NT2/D1 (cell line): Measurements from ENCODE around the gene KIFC3.
A peak's percentile ranks its signal among the peaks of the same experiment; 100 is the strongest.
"Not testable (repeated sequence)": the region's sequence is repeated elsewhere in the genome, so short reads cannot be mapped to it uniquely, and the experiment has no call there.

Source experiments
- DNase-seq: peaks from one replicate; pipeline ENCODE4 v3.0.0-alpha.2; 2011; ENCODE audit warnings: low read depth, low spot score
- H3K27me3 ChIP-seq: 2 replicates; pipeline ENCODE4 v1.6.0; 2011; ENCODE audit warnings: mild to moderate bottlenecking; ENCODE audit not compliant: insufficient read length, insufficient read depth
- H3K36me3 ChIP-seq: 2 replicates; pipeline ENCODE4 v1.6.1; 2011; ENCODE audit warnings: mild to moderate bottlenecking, low read length, mixed read lengths; ENCODE audit not compliant: insufficient read depth, insufficient read length
- H3K4me1 ChIP-seq: 2 replicates; pipeline ENCODE4 v1.5.1; 2011; ENCODE audit not compliant: insufficient read depth, insufficient read length
- H3K4me3 ChIP-seq: 2 replicates; pipeline ENCODE4 v1.5.1; 2011; ENCODE audit warnings: low read depth; ENCODE audit not compliant: insufficient read length
- H3K9ac ChIP-seq: 2 replicates; pipeline ENCODE4 v1.6.0; 2011; ENCODE audit warnings: low read depth; ENCODE audit not compliant: insufficient read length
- H3K9me3 ChIP-seq: 2 replicates; pipeline ENCODE4 v1.5.1; 2011; ENCODE audit warnings: mild to moderate bottlenecking, low read length; ENCODE audit not compliant: insufficient read depth
- SUZ12 ChIP-seq: IDR thresholded peaks from 2 replicates; pipeline ENCODE4 v1.6.1; 2011; ENCODE audit not compliant: insufficient read length, insufficient read depth; ENCODE audit errors: extremely low read depth
- YY1 ChIP-seq: IDR thresholded peaks from 2 replicates; pipeline ENCODE4 v1.6.1; 2011; ENCODE audit not compliant: insufficient read length, insufficient read depth
- ZNF274 ChIP-seq: IDR thresholded peaks from 2 replicates; pipeline ENCODE4 v1.6.1; 2011; ENCODE audit warnings: mild to moderate bottlenecking, low read depth, low read length

KIFC3 gene, protein sequence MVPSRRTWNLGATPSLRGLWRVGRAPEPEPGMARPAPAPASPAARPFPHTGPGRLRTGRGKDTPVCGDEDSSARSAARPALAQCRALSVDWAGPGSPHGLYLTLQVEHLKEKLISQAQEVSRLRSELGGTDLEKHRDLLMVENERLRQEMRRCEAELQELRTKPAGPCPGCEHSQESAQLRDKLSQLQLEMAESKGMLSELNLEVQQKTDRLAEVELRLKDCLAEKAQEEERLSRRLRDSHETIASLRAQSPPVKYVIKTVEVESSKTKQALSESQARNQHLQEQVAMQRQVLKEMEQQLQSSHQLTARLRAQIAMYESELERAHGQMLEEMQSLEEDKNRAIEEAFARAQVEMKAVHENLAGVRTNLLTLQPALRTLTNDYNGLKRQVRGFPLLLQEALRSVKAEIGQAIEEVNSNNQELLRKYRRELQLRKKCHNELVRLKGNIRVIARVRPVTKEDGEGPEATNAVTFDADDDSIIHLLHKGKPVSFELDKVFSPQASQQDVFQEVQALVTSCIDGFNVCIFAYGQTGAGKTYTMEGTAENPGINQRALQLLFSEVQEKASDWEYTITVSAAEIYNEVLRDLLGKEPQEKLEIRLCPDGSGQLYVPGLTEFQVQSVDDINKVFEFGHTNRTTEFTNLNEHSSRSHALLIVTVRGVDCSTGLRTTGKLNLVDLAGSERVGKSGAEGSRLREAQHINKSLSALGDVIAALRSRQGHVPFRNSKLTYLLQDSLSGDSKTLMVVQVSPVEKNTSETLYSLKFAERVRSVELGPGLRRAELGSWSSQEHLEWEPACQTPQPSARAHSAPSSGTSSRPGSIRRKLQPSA

DNA sequence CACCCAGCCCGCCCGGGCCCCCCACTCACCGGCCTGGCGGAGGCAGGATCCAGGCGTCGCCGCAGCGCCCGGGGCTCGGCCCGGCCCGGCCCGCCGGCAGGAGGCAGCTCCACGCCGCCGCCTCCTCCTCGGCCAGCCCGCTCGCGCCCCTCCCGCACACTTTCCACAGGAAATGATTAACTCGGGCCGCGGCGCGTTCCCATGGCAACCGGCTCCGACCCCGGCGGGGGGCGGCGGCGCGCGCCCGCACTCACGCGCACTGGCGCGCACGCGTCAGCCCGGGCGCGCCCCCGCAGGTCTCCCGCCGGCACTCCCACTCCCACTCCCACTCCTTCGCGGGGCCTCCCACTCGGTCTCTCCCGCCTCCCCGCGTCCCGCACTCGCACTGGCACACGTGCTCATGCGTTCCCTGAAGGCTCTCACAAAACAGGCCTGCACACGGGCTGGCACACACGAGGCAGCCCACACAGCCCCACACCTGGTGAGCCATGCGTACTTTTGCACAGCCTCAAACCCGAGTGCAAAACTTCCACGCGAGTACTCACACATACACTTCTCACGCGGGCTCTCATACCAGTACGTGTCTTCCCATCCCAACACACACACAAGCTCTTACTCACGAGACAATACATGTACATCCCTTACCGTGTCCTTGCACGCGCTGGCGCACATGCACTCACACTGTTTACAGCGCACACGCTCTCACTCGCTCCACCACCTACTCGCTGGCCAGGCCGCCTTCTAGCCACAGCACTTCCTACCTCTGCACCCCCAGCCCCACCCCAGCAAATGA, at the start of gene KIFC3:
Gene KIFC3 (minus strand): TSS at position 151 of the 793 bp plus-strand sequence. CDS start 4,248 bp downstream, outside the sequence.
- peak within 1 kb of the TSS; percentile 63 for H3K4me3 ChIP-seq
- peaks cover 8% of the 10 kb centered on the region for H3K36me3 ChIP-seq
- no peaks in the 10 kb centered on the region for H3K9me3 ChIP-seq
- H3K27me3 ChIP-seq, result peaks cover 26% of the 10 kb centered on the region
- no peak for DNase-seq
- H3K9ac ChIP-seq, result peak within 1 kb of the TSS; percentile 83
- peaks cover 24% of the 10 kb centered on the region for H3K4me1 ChIP-seq
- TF ChIP-seq YY1, result no peak
- TF ChIP-seq ZNF274, result no peak
- no peak for TF ChIP-seq SUZ12

DNA sequence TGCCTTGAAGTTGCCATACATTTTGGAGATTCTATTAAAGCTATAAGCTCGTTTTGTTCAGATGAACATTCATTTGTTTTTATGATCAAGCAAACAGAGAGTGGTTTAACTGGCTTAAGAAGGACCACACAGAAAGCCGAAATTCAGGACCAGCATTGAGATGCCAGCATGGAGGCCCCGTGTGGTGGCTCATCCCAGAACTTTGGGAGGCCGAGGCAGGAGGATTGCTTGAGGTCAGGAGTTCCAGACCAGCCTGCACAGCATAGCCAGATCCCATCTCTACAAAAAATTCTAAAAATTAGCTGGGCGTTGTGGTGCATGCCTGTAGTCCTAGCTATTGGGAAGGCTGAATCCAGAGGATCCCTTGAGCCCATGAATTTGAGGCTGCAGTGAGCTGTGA, 45.9 kb upstream of the KIFC3 start:
- no peaks in the 10 kb centered on the region for H3K9me3 ChIP-seq
- no peaks in the 10 kb centered on the region for H3K36me3 ChIP-seq
- no peak for TF ChIP-seq SUZ12
- TF ChIP-seq YY1, result no peak
- no peak for TF ChIP-seq ZNF274
- H3K9ac ChIP-seq, result no peak overlapping the region
- H3K27me3 ChIP-seq, result no peaks in the 10 kb centered on the region
- no peak overlapping the region for H3K4me3 ChIP-seq
- peaks cover 8% of the 10 kb centered on the region for H3K4me1 ChIP-seq
- no peak for DNase-seq

DNA sequence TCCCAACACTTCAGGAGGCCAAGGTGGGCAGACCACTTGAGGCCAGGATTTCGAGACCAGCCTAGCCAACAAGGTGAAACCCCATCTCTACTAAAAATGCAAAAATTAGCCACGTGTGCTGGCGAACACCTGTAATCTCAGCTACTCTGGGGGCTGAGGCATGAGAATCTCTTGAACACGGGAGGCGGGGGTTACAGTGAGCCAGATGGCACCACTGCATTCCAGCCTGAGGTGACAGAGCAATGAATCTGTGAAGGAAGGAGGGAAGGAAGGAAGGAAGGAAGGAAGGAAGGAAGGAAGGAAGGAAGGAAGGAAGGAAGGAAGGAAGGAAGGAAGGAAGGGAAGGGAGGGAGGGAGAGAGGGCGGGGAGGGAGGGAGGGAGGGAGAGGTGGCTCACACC, 44.6 kb upstream of the KIFC3 start:
- not testable (repeated sequence) for H3K4me3 ChIP-seq, DNase-seq, H3K9ac ChIP-seq, H3K27me3 ChIP-seq, H3K9me3 ChIP-seq, H3K4me1 ChIP-seq, H3K36me3 ChIP-seq

DNA sequence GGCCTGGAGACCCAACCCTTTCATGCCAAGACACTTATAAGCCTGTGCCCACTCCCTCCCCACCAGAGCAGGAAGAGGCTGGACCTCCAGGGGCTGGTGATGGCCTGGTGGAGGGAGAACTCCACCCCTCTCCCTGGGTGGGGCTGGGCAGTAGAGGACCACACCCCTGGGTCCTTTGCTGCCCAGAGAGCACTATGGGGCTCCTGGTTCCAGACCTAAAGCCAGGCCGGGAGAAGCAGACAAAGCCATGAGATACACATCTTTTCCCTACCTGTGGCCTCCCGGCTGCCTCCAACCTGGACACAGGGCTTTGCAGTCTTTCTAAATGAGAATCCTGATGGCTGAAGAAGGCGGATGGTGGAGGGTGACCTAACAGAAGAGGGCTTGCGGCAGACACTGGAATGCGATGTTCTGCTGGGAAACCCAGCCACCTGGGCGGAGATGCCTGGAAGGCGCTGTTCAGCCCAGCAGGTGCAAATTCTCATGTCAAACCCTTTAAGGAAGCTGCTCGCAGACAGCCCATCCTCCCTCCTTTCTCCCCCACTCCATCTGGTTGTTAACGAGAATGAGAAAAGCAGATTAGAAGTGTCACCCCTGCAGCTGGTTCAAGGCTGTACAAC, 43.9 kb upstream of the KIFC3 start:
- Histone ChIP-seq H3K4me3 (no peak overlapping the region), H3K4me1 (peaks cover 10% of the 10 kb centered on the region), H3K9ac (no peak overlapping the region), H3K9me3 (no peaks in the 10 kb centered on the region), H3K27me3 (no peaks in the 10 kb centered on the region), H3K36me3 (no peaks in the 10 kb centered on the region)
- TF ChIP-seq ZNF274, result no peak
- DNase-seq, result peak; percentile 90

DNA sequence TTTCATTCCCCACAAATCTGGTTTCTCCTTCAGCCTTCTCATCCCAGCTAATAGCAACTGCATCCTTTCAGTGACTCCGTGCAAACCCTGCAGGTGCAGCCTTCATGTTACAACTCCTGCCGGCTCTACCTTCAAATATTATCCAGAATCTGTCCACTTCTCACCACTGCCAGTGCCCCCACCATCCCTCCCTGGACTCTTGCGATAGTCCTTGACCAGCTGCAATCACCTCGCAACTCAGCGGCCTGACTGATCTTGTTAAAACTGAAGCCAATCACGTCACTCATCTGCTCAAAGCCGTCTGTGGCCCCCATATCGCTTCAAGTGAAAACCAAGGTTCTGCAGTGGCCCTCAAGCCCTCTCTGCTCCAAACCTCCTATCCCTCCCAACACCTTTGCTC, 42.8 kb upstream of the KIFC3 start:
- H3K4me3 ChIP-seq, result no peak overlapping the region
- TF ChIP-seq ZNF274 (no peak), YY1 (no peak), SUZ12 (no peak)
- H3K9me3 ChIP-seq, result no peaks in the 10 kb centered on the region
- H3K27me3 ChIP-seq, result no peaks in the 10 kb centered on the region
- peaks cover 10% of the 10 kb centered on the region for H3K4me1 ChIP-seq
- H3K36me3 ChIP-seq, result no peaks in the 10 kb centered on the region
- H3K9ac ChIP-seq, result no peak overlapping the region
- no peak for DNase-seq

DNA sequence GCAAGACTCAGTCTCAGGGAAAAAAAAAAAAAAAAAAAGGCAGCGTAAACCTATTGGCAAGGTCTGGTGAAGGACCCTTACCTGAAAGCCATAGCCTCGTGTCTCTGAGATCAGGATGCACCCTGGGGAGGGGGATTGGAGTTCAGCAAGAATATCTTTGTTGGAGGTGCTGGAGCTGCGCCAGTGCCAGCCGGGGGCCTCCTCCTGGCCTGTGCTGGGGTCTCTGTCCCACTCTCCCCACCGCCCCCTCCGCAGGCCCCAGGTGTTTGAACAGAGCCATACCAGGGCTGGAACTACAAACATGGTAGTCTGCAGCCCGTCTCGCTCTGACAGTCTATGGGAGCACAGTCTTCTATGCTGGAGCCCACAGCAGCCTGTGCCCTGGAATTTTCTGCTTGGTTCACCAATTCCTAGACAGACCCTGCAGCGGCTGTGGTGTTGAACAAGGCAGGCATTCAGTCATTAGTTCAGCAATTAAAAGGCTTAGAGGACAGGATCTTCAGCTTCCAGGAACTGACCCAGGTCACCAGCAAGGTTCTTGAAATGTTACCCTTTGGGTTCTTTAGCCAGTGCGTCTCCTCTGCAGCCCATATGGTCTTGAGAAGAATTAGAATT, 42.2 kb upstream of the KIFC3 start:
- DNase-seq, result no peak
- Histone ChIP-seq H3K36me3 (no peaks in the 10 kb centered on the region), H3K4me1 (peaks cover 10% of the 10 kb centered on the region), H3K4me3 (no peak overlapping the region), H3K9me3 (no peaks in the 10 kb centered on the region), H3K27me3 (no peaks in the 10 kb centered on the region), H3K9ac (no peak overlapping the region)
- TF ChIP-seq YY1, result no peak
